Eye (tissue), 1 donor: Measurements from ENCODE around the gene TTYH3.

ENCODE experiments used
- DNase-seq: peaks from one replicate; pipeline ENCODE4 v3.0.0-alpha.2; 2015

The TTYH3 gene

GRCh38 chr7:2617325-2617905 lies 14.4 kb upstream of the TTYH3 start:
- peak; percentile 58 for DNase-seq

DNA sequence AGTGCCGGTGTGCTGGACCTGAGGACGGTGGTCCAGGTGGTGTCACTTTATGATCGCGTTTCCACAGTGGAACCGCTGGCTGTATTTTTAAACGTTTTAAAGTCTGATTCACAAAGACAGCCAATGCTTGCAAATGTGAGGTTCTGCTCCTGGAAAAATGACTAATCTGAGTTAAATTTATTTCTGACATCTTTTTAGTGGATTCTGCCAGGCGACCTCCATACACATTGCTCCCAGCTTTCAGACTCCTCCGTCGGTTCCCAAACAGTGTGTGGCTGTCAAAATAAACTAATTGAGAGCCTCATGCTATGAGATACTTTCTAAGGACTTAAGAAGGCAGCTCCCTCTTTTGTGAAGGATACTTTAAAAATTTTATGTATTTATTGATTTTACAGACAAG lies 12.7 kb upstream of the TTYH3 start:
- no peak for DNase-seq

DNA sequence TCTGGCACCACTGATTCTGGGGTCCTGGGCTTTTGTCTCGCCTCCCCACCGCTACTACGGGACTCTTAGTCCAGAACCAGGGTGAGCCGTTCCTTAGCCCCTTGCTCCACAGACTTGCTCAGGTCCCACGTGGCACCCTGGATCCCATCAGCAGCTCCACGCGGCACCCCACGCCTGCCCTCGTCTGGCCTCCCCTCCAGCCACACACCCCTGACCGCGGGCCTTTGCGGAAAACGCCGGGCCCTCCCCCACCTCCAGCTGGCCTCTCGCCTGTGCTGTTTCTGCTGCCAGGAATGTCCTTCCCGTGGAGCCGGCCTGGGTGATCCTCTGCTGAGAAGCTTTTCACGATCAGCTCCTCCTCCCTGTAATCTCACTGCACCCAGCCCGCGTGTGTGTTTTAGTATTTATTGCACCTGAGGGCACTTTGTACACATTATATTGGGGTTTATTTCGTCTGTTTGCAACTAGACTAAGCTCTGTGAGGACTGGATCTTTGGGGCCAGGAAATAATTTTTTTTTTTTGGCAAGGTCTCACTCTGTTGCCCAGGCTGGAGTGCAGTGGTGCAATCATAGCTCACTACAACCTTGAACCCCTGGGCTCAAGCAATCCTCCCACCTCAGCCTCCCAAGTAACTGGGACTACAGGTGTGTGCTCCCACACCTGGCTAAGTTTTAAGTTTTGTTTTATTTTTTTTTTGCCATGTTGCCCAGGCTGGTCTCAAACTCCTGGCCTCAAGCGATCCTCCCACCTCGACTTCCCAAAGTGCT lies 10.5 kb upstream of the TTYH3 start:
- DNase-seq = peak; percentile 85

- peak; percentile 95 for DNase-seq
These were observed 9.7 kb upstream of the TTYH3 start for GRCh38 chr7:2621948-2622640.

DNA sequence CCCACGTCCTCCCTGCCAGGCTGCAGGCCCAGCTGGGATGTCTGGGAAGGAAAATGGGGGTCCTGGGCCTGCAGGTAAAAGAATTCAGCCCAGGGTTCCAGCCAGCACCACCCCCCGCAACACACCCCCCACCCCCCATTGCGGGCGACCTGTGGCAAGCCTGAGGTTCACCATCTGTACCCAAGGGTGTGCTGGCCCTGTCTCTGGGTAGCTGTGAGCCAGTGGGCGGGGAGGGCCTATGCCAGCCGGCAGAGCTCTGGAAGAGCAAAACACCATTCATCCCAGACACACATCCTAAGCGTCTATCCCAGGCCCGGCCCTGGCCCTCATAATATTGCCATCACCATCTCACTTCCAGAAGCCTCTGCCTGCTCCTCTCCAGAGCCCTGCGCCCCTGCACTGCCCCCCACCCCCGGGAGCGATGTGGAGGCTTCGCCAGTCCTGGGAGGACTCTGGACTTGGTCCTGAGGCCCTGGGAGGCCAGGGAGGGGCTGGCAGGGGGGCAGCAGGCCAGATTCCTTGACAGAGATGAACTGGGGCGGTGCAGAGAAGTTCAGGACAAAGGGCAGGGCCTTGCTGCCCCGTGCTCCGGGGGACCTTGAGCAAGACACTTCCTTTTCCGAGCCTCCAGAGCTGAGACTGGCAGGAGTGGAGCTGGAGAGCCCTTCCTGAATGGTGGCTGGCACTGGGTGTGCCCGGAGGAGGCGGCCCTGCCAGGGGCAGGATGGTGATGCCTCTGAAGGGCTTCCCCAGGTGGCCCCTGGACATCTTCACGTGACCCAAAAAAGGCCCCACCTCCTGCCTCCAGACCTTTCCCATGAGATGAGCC lies 8.7 kb upstream of the TTYH3 start:
- DNase-seq = no peak

- no peak for DNase-seq
These were observed 8.1 kb upstream of the TTYH3 start for GRCh38 chr7:2623698-2624014.

- DNase-seq = no peak
These were observed 7.4 kb upstream of the TTYH3 start for GRCh38 chr7:2624293-2624886.

DNA sequence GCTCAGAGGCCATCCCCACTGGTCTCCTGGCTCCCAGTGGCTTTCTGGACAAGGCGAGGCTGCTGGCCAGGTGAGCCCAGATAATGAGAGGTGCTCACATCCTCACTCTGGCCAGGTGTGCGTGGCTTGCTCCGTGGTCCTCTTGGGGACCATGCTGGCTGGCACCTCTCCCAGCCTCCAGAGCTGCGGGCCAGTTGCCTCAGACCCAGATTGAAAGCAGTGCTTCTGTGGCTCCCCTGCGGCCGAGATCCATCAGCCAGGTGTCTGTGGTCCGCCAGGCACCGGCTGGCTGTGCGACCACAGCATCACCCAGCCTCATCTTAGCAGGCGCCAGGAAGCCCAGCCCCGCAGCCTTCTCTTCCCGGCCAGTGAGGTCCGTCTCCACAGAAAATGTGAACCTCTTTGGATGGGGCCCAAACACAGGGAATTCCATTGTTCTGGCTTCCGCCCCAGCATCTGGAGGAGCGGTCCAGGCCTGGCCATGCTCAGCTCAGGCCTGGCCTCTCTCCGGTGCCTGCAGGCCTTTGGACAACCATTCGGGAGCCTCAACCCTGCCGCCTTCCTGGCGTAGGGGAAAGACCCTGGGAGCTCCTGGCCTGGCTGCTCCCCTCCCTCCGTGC lies 5.2 kb upstream of the TTYH3 start:
- DNase-seq = peak; percentile 54

GRCh38 chr7:2627258-2628129 lies 4.3 kb upstream of the TTYH3 start:
- no peak for DNase-seq

- DNase-seq = no peak
These were observed 3.7 kb upstream of the TTYH3 start for GRCh38 chr7:2628130-2628482.

DNA sequence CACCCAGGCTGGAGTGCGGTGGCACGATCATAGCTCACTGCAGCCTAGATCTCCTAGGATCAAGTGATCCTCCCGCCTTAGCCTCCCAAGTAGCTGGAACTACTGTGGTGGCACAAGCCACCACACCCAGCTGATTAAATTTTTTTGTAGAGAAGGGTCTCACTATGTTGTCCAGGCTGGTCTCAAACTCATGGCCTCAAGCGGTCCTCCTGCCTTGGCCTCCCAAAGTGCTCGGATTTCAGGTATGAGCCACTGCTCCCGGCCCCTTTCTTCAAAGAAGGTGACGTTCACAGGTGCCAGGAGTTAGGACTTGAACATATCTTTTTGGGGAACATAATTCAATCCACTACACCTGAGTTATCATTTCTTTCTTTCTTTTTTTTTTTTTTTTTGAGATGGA lies 2.9 kb upstream of the TTYH3 start:
- DNase-seq = no peak

- no peak for DNase-seq
These were observed 1.8 kb upstream of the TTYH3 start for GRCh38 chr7:2629746-2630681.

DNA sequence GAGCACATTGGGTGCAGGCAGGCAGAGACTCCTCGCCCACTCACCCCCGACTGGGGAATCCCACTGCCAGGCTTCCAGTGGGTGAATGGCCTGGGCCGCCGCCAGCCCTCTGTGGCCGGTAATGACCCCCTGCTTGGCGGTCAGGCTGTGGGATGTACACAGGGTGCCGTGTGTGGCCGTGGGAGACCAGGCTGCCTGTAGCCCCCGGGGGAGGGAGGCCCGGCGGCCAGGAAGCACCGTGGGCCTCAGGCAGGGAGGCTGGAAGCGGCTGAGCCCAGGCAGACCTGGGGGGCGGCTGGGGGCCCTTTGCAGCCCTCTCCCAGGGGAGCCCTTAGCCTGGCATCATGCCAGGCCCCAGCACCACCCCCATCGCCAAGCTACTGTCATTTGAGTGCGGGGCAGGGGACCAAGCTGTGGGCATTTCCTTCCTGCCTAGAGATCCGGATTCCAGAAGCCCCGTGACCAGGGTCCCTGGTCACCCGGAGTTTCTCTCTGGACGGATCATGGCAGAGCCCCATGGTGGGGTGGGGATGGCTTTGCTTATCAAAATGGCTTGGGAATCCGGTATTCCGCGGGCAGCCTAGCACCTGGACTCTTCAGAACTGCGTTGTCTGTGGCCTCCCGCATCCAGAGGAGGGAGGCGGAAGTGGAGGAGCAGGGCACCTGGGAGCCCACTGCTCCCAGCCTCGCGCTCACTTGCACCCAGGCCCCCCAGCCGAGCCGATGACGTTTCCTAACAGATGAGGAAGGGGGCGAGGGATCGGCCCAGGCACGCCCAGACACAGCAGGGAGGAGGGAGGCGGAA lies 1.1 kb downstream of the TTYH3 start:
- DNase-seq = peak; percentile 85

DNA sequence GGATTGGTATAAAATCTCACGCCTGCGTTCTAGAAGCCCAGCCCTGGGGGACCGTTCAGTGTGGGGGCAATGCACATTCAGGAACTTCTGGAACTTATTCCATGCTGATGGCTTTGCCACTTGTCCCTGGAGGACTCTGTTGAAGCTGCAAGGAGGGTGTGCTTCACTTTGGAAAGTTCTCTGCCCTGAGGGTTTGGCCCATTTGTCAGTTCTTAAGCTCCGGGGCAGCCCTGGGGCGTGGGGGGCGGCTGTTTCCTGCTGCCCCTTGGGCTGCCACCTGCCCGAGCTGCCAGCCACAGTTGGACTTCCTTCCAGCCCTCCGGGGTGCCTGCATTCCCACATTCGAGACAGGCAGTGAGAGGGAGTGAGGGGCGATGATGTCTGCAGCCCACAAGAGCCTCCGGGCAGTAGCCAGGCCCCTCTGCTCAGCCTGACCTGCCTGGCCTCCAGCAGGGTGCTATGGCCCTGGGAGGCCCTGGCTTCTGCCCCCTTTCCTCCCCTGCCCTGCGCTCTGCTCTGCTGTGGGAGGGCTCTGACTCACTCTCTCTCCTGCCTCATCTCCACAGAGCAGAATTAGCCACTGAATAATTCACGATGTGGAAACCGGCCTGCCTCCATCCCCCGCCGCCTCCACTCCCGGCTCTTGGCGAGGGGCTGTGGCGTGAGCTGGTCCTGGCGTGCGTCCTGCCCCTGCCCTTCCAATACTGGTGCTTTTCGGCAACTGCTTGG lies 1.9 kb downstream of the TTYH3 start:
- DNase-seq = peak; percentile 75

DNA sequence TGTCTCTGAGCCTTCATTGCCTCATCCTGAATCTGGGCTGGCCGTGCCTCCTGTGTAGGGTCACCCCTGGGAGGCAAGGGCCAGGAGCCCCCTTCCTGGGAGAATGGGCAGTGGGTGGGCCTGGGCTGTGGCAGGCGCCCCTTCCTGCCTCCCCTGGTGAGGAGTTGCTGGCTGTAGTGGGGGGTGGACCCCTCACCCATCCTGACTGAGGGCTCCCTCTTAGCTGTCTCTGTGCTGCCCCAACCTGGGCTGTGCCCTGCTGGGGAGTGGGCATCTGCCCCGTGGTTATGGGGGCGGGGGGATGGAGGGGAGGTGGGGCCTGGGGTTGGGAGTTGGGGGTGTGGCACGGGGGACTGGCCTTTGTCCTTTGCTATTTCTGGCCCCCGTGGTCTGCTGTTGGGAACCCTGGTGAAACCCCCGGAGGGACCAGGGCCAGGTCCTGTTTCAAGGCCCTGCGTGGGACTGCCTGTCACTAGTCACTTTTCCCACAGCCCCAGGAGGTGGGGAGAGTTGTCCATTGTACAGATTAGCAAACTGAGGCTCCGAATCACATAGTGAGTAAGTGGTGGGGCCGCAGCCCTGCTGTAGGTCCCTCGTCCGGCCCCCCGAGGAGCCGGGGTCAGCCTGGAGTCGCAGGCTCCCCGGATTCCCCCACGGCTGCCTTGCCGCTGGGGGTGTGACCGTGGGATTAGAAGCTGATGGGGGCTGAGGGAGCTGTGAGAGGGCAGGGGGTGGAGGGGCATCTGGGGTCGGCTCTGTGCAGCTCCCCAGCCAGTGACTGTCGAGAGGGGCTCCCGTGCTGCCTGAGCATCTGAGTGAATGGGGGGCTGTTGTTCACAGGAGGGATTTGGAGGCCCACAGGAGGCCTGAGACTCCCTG lies 2.7 kb downstream of the TTYH3 start:
- DNase-seq = no peak

DNA sequence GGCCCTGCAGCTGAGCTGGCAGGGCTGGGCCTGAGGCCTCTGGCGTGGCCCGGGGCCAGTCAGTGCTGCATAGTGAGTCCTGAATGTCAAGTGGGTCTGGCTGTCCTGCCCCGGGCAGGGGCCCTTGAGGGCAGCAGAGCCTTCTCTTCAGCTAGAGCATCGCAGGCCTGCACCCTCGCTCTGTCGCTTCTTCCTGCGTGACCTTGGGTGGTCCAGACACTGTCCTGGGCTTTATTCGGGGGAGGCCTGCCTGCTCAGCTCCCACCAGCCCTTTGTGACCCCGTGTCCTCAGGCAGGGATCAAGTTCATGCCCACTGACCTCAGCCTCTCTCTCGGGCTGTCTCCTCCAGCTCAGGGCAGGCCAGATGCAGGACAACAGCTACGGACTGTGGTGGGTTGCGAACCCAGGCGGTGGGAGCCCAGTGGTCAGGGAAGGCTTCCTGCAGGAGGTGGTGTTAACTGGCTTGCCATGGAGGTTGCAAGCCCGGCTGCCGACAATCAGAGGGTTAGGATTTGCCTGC lies 3.4 kb downstream of the TTYH3 start:
- DNase-seq = no peak
